MM.1S (cell line): ENCODE measurements around the gene TULP4.

Experiments used
- DNase-seq: peaks from one replicate; pipeline ENCODE4 v3.0.0-alpha.2; 2015
- H2AFZ ChIP-seq: fragments of 300-600 bp; sonication (generic); 2 replicates; pipeline ENCODE4 v1.6.0; 2016; ENCODE audit warnings: antibody characterized with exemption, low read length
- H3F3A ChIP-seq: fragments of 300-600 bp; sonication (generic); 2 replicates; pipeline ENCODE4 v1.6.1; 2016; ENCODE audit warnings: mild to moderate bottlenecking, antibody characterized with exemption, low read length, moderate library complexity, mixed read lengths; ENCODE audit not compliant: insufficient read depth
- H3K27ac ChIP-seq: fragments of 300-600 bp; sonication (generic); 2 replicates; pipeline ENCODE4 v1.5.1; 2016; ENCODE audit warnings: mild to moderate bottlenecking, low read length
- H3K27me3 ChIP-seq: fragments of 300-600 bp; sonication (generic); replicated peaks from 2 replicates; pipeline ENCODE4 v1.6.0; 2016; ENCODE audit warnings: low read length; ENCODE audit not compliant: insufficient read depth
- H3K36me3 ChIP-seq: fragments of 300-600 bp; sonication (generic); replicated peaks from 2 replicates; pipeline ENCODE4 v1.6.1; 2016; ENCODE audit warnings: mild to moderate bottlenecking, low read length, mixed read lengths; ENCODE audit not compliant: insufficient read depth
- H3K4me1 ChIP-seq: fragments of 300-600 bp; sonication (generic); 2 replicates; pipeline ENCODE4 v1.6.1; 2016; ENCODE audit warnings: low read length, mixed read lengths
- H3K4me2 ChIP-seq: fragments of 300-600 bp; sonication (generic); 2 replicates; pipeline ENCODE4 v1.6.0; 2016; ENCODE audit warnings: low read depth, low read length
- H3K4me3 ChIP-seq: fragments of 300-600 bp; sonication (generic); 2 replicates; pipeline ENCODE4 v1.5.1; 2016; ENCODE audit warnings: low read length, mixed read lengths
- H3K79me2 ChIP-seq: fragments of 300-600 bp; sonication (generic); 2 replicates; pipeline ENCODE4 v1.6.1; 2016; ENCODE audit warnings: mixed run types, low read length, mixed read lengths
- H3K9ac ChIP-seq: fragments of 300-600 bp; sonication (generic); 2 replicates; pipeline ENCODE4 v1.6.1; 2016; ENCODE audit warnings: low read length, mixed read lengths
- H3K9me2 ChIP-seq: fragments of 300-600 bp; sonication (generic); replicated peaks from 2 replicates; pipeline ENCODE4 v1.6.1; 2016; ENCODE audit warnings: mild to moderate bottlenecking, low read length, mixed read lengths; ENCODE audit not compliant: insufficient read depth
- H3K9me3 ChIP-seq: fragments of 300-600 bp; sonication (generic); replicated peaks from 2 replicates; pipeline ENCODE4 v1.6.1; 2016; ENCODE audit warnings: mild to moderate bottlenecking, low read length, mixed read lengths; ENCODE audit not compliant: insufficient read depth
- H4K20me1 ChIP-seq: fragments of 300-600 bp; sonication (generic); 2 replicates; pipeline ENCODE4 v1.6.1; 2016; ENCODE audit warnings: mild to moderate bottlenecking, low read length, moderate library complexity, mixed read lengths; ENCODE audit not compliant: insufficient read depth
- EZH2 ChIP-seq: fragments of 300-600 bp; sonication (generic); optimal IDR thresholded peaks from 2 replicates; pipeline ENCODE3; 2017; ENCODE audit warnings: low read depth, mild to moderate bottlenecking, antibody characterized with exemption, low read length, mixed read lengths
- EZH2phosphoT487 ChIP-seq: fragments of 300-600 bp; sonication (generic); IDR thresholded peaks from 2 replicates; pipeline ENCODE4 v1.6.1; 2018; ENCODE audit warnings: antibody characterized with exemption, low read length
- TF ChIP-seq, protein P1 (sequence below): fragments of 300-600 bp; sonication (generic); IDR thresholded peaks from 2 replicates; pipeline ENCODE4 v1.5.1; 2016; ENCODE audit warnings: antibody characterized with exemption, low read length, mixed read lengths

Gene TULP4

DNA sequence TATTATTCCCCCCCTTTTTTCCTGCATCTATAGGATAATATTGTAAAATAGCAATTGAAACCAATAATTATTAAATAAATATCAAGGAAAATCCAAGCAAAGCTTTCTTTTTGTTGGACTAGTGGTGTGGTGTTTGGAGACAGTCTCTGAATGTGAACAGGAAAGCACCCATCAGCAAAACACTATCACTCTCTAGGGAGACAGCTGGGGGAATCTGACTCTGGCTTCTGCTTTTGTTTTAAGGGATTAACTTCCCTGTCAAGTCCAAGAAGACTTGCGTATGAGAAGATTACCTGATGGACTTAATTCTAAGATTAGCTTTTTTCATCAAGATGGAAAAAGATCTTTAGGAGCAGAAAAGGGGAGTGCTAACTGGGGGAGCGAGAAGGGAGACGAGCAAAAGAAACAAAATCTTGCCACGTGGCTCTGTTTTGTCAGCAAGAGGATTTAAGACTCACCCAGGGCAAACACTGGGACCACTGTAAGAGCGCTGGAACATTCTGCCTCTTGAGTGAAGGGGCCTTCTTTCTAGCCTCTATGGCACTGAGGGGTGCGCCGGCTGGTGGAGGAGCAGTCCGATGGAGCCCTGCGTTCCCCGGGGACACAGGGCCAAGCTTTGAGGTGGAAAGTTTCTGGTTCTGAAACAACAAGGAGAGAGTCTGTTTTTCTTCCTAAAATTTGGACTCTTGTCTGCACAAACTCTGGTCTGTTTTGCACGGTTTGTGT is 570 bp downstream of the TULP4 start:
- Histone ChIP-seq H3K27ac (no peak overlapping the region), H3K79me2 (no peaks in the 10 kb centered on the region), H3K4me1 (no peaks in the 10 kb centered on the region; the same call in 1 of the 2 replicates), H3K9me2 (no peaks in the 10 kb centered on the region), H3F3A (no peaks in the 10 kb centered on the region), H3K4me3 (no peak overlapping the region), H3K9me3 (no peaks in the 10 kb centered on the region), H2AFZ (no peak overlapping the region), H4K20me1 (no peaks in the 10 kb centered on the region), H3K4me2 (no peak overlapping the region), H3K27me3 (no peaks in the 10 kb centered on the region), H3K36me3 (no peaks in the 10 kb centered on the region), H3K9ac (no peak overlapping the region)
- no peak for DNase-seq
- TF ChIP-seq EZH2 (no peak), EZH2phosphoT487 (no peak)
- TF ChIP-seq, protein P1, sequence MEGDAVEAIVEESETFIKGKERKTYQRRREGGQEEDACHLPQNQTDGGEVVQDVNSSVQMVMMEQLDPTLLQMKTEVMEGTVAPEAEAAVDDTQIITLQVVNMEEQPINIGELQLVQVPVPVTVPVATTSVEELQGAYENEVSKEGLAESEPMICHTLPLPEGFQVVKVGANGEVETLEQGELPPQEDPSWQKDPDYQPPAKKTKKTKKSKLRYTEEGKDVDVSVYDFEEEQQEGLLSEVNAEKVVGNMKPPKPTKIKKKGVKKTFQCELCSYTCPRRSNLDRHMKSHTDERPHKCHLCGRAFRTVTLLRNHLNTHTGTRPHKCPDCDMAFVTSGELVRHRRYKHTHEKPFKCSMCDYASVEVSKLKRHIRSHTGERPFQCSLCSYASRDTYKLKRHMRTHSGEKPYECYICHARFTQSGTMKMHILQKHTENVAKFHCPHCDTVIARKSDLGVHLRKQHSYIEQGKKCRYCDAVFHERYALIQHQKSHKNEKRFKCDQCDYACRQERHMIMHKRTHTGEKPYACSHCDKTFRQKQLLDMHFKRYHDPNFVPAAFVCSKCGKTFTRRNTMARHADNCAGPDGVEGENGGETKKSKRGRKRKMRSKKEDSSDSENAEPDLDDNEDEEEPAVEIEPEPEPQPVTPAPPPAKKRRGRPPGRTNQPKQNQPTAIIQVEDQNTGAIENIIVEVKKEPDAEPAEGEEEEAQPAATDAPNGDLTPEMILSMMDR, result no peak

DNA sequence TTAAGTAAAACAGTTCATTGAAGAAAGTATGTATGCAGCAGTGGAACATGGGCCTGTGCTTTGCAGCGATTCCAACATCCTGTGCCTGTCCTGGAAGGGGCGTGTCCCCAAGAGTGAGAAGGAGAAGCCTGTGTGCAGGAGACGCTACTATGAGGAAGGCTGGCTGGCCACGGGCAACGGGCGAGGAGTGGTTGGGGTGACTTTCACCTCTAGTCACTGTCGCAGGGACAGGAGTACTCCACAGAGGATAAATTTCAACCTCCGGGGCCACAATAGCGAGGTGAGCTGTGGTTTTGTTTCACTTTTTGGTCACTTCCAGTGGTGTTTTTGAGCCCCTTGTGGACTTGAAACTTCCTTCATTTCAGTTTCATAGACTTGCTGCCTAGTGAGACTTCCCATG is 1.7 kb downstream of the TULP4 start:
- Histone ChIP-seq H3K9me2 (no peaks in the 10 kb centered on the region), H2AFZ (no peak overlapping the region), H3K27ac (no peak overlapping the region), H3K27me3 (no peaks in the 10 kb centered on the region), H3K4me1 (no peaks in the 10 kb centered on the region; the same call in 1 of the 2 replicates), H3K4me2 (peak overlapping the region; percentile 49; the same call in 1 of the 2 replicates), H4K20me1 (no peaks in the 10 kb centered on the region), H3F3A (no peaks in the 10 kb centered on the region), H3K36me3 (no peaks in the 10 kb centered on the region), H3K9ac (no peak overlapping the region), H3K4me3 (peak overlapping the region; percentile 34; the same call in 1 of the 2 replicates), H3K79me2 (no peaks in the 10 kb centered on the region), H3K9me3 (no peaks in the 10 kb centered on the region)
- TF ChIP-seq, protein P1, result no peak
- TF ChIP-seq EZH2, result no peak
- TF ChIP-seq EZH2phosphoT487, result no peak
- peak; percentile 56 for DNase-seq

DNA sequence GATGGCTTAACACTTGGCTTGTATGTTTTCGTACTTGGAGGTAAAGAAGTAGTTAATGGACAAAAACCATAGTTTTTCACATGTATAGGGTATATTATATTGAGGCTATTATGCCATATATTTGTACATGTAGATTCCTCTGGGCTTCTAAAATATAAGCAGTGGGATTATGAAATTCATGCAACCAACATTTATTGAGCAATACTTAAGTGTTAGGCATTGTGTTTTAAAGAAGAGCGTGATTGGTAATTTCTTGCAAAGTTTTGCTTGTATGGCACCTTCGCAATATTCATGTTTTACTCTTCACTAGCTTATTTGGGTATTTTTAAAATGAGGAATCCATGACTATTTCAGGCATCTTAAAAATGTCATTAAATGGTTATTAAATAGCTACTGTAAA is 2.5 kb downstream of the TULP4 start:
- TF ChIP-seq EZH2phosphoT487, result no peak
- Histone ChIP-seq H2AFZ (no peak overlapping the region), H3K36me3 (no peaks in the 10 kb centered on the region)

DNA sequence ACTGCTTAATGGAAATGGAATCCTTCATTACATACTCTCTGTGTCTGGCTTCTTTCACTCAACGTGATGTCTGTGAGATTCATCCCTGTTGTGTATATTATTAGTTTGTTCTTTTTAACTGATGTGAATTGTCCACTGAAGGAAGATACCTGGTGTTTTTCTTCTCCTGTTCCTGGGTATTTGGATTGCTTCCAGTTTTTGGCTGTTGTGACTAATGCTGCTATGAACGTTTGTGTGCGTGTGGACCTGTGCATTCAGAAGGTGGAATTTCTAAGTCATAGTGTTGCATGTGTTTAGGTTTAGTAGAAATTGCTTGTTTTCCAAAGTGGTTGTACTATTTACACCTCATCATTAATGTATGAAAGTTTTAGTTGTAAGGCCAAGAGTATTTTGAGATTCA is 3.8 kb downstream of the TULP4 start:
- Histone ChIP-seq H3K9me2 (no peaks in the 10 kb centered on the region), H3K4me2 (no peak overlapping the region), H3K79me2 (no peaks in the 10 kb centered on the region), H3K4me1 (no peaks in the 10 kb centered on the region; the same call in 1 of the 2 replicates), H3K4me3 (no peak overlapping the region), H3K36me3 (no peaks in the 10 kb centered on the region), H3K9ac (no peak overlapping the region), H4K20me1 (no peaks in the 10 kb centered on the region), H3K27ac (no peak overlapping the region), H2AFZ (no peak overlapping the region), H3K27me3 (no peaks in the 10 kb centered on the region), H3F3A (no peaks in the 10 kb centered on the region), H3K9me3 (no peaks in the 10 kb centered on the region)
- TF ChIP-seq, protein P1, result no peak
- TF ChIP-seq EZH2, result no peak
- no peak for TF ChIP-seq EZH2phosphoT487
- DNase-seq, result no peak

More for the DNA sequence above, 2.5 kb downstream of the TULP4 start:
- H3K4me3 ChIP-seq, result no peak overlapping the region
- no peaks in the 10 kb centered on the region for H3K9me2 ChIP-seq
- H3K4me2 ChIP-seq, result no peak overlapping the region
- H3K4me1 ChIP-seq, result no peaks in the 10 kb centered on the region; the same call in 1 of the 2 replicates
- H3K27ac ChIP-seq, result no peak overlapping the region
- no peaks in the 10 kb centered on the region for H3K79me2 ChIP-seq
- H3K9me3 ChIP-seq, result no peaks in the 10 kb centered on the region
- no peak overlapping the region for H3K9ac ChIP-seq
- H3F3A ChIP-seq, result no peaks in the 10 kb centered on the region
- DNase-seq, result no peak
- H3K27me3 ChIP-seq, result no peaks in the 10 kb centered on the region
- H4K20me1 ChIP-seq, result no peaks in the 10 kb centered on the region
